DOHH2 (cell line): Measurements from ENCODE around the gene AK3.

Experiments used
- H3F3A ChIP-seq: fragments of 200-600 bp; sonication (generic), shearing (Covaris generic); 2 replicates; pipeline ENCODE4 v1.6.0; 2016; ENCODE audit warnings: antibody characterized with exemption, mild to moderate bottlenecking; ENCODE audit not compliant: control insufficient read depth, insufficient read depth
- H3K27ac ChIP-seq: fragments of 200-600 bp; sonication (generic); 2 replicates; pipeline ENCODE4 v1.5.1; 2014; ENCODE audit warnings: low read depth, mild to moderate bottlenecking, low read length, moderate library complexity
- H3K27me3 ChIP-seq: fragments of 200-600 bp; sonication (generic); 2 replicates; pipeline ENCODE4 v1.6.1; 2014; ENCODE audit warnings: mild to moderate bottlenecking, low read length, mixed read lengths; ENCODE audit not compliant: control insufficient read depth
- H3K36me3 ChIP-seq: fragments of 200-600 bp; sonication (generic); 2 replicates; pipeline ENCODE4 v1.6.1; 2014; ENCODE audit warnings: mild to moderate bottlenecking, low read length, moderate library complexity, mixed read lengths; ENCODE audit not compliant: control insufficient read depth
- H3K4me1 ChIP-seq: fragments of 200-600 bp; sonication (generic); 2 replicates; pipeline ENCODE4 v1.6.1; 2014; ENCODE audit warnings: mild to moderate bottlenecking, low read length, mixed read lengths; ENCODE audit not compliant: control insufficient read depth
- H3K4me2 ChIP-seq: fragments of 200-600 bp; sonication (generic); 2 replicates; pipeline ENCODE4 v1.6.0; 2014; ENCODE audit warnings: mild to moderate bottlenecking, low read length, moderate library complexity
- H3K4me3 ChIP-seq: fragments of 200-600 bp; sonication (generic); 2 replicates; pipeline ENCODE4 v1.5.1; 2014; ENCODE audit warnings: mild to moderate bottlenecking, low read length, mixed read lengths
- H3K79me2 ChIP-seq: fragments of 200-600 bp; sonication (generic); 2 replicates; pipeline ENCODE4 v1.6.1; 2014; ENCODE audit warnings: mild to moderate bottlenecking, low read length, mixed read lengths; ENCODE audit not compliant: control insufficient read depth
- H3K9me2 ChIP-seq: fragments of 200-600 bp; sonication (generic); replicated peaks from 2 replicates; pipeline ENCODE4 v1.6.1; 2014; ENCODE audit warnings: mild to moderate bottlenecking, low read length, mixed read lengths; ENCODE audit not compliant: control insufficient read depth
- H3K9me3 ChIP-seq: fragments of 200-600 bp; sonication (generic); 2 replicates; pipeline ENCODE4 v1.6.1; 2014; ENCODE audit warnings: antibody characterized with exemption, low read length, mixed read lengths; ENCODE audit not compliant: control insufficient read depth, insufficient read depth
- H4K20me1 ChIP-seq: fragments of 200-600 bp; sonication (generic); 2 replicates; pipeline ENCODE4 v1.6.0; 2014; ENCODE audit warnings: low read depth, mild to moderate bottlenecking, antibody characterized with exemption, low read length, moderate library complexity; ENCODE audit not compliant: control insufficient read depth, insufficient read depth
- EZH2phosphoT487 ChIP-seq: fragments of 200-600 bp; sonication (generic); IDR thresholded peaks from 2 replicates; pipeline ENCODE4 v1.6.1; 2017; ENCODE audit warnings: borderline replicate concordance, mild to moderate bottlenecking, antibody characterized with exemption, low read length, moderate library complexity, mixed read lengths
- TF ChIP-seq, protein P1 (sequence below): fragments of 200-600 bp; sonication (generic); IDR thresholded peaks from one replicate; pipeline ENCODE4 v1.5.1; 2014; ENCODE audit warnings: antibody characterized with exemption, mild to moderate bottlenecking, low read depth, low read length; ENCODE audit not compliant: poor library complexity, severe bottlenecking

AK3 gene

DNA sequence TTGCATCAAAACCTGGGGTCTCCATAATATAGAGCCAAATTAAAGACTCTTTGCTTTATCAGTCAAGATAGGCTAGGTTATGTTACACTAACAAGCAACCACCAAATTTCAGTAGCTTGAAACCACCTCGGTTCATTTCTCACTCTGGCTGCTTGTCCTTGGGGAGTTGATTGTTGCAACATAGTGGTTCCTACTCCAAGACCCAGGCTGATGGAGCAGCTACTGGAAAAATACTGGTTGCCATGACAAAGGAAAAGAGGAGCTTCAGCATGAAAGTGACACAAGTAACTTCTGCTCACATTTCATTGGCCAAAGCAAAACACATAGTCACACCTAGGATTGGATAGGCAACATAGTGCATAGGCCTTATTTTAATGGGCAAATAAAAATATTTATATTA lies 33.2 kb upstream of the AK3 start:
- H3K27me3 ChIP-seq, result no peaks in the 10 kb centered on the region
- H3K36me3 ChIP-seq, result no peaks in the 10 kb centered on the region
- no peaks in the 10 kb centered on the region for H3F3A ChIP-seq
- H3K27ac ChIP-seq, result no peak overlapping the region
- H3K4me3 ChIP-seq, result no peak overlapping the region
- H3K79me2 ChIP-seq, result no peaks in the 10 kb centered on the region
- no peak overlapping the region for H3K4me2 ChIP-seq
- H3K9me3 ChIP-seq, result no peaks in the 10 kb centered on the region
- no peaks in the 10 kb centered on the region for H3K9me2 ChIP-seq
- no peaks in the 10 kb centered on the region for H4K20me1 ChIP-seq
- TF ChIP-seq EZH2phosphoT487, result no peak
- TF ChIP-seq, protein P1, sequence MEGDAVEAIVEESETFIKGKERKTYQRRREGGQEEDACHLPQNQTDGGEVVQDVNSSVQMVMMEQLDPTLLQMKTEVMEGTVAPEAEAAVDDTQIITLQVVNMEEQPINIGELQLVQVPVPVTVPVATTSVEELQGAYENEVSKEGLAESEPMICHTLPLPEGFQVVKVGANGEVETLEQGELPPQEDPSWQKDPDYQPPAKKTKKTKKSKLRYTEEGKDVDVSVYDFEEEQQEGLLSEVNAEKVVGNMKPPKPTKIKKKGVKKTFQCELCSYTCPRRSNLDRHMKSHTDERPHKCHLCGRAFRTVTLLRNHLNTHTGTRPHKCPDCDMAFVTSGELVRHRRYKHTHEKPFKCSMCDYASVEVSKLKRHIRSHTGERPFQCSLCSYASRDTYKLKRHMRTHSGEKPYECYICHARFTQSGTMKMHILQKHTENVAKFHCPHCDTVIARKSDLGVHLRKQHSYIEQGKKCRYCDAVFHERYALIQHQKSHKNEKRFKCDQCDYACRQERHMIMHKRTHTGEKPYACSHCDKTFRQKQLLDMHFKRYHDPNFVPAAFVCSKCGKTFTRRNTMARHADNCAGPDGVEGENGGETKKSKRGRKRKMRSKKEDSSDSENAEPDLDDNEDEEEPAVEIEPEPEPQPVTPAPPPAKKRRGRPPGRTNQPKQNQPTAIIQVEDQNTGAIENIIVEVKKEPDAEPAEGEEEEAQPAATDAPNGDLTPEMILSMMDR, result no peak
- no peaks in the 10 kb centered on the region for H3K4me1 ChIP-seq

DNA sequence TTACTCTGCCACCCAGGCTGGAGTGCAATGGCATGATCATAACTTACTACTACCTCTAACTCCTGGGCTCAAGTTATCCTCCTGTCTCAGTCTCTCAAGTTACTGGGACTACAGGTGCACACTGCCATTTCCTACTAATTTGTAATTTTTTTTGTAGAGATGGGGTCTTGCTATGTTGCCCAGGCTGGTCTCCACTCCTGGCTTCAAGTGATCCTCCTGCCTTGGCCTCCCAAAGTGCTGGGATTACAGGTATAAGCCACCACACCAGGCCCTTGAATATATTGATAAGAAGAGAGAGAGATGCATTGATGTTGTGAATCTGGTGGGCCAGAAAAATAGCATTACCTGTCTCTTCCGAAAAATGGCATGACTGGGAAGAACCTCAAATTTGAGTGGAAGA lies 30.8 kb upstream of the AK3 start:
- H3K9me3 ChIP-seq, result no peaks in the 10 kb centered on the region
- no peaks in the 10 kb centered on the region for H4K20me1 ChIP-seq
- no peak for TF ChIP-seq EZH2phosphoT487
- TF ChIP-seq, protein P1, result no peak
- H3K79me2 ChIP-seq, result no peaks in the 10 kb centered on the region
- H3K4me1 ChIP-seq, result no peaks in the 10 kb centered on the region
- H3K4me2 ChIP-seq, result no peak overlapping the region
- no peak overlapping the region for H3K4me3 ChIP-seq
- no peaks in the 10 kb centered on the region for H3K9me2 ChIP-seq
- H3K27ac ChIP-seq, result no peak overlapping the region
- H3K27me3 ChIP-seq, result no peaks in the 10 kb centered on the region
- no peaks in the 10 kb centered on the region for H3F3A ChIP-seq
- no peaks in the 10 kb centered on the region for H3K36me3 ChIP-seq

DNA sequence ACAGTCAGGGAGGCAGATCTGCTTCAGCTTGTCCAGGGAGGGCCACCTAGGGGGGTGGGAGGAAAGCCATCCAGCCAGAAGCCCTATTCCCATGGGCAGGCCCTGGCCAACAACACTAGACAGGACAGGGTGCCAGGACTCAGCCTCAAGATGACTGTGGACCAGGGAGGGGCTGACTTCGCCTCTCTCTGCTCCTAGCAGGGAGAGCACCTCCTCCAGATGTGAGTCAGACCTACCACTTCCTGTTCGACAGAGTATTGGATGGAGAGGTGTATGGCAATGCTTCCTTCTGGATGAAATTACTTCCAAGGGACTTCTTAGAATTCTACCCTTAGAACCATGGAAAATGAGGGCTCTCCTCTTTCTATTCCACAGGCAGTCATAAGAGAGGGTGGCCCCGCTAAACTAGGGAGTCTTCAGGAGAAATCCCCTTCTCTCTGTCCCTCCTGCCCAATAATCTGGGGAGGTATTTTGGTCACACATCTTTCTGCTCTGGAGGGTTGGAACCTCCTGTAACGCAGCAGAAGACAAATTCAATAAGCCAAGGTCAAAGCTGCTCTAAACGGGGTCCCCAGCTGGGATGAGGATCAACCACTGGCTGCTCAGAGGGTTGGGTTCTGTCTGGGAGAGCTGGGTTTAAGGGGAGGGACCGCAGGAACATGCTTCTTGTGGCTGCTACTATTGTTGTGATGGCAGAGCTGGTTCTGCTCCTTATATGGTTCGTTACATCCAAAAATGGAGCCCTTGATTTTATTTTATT lies 28.5 kb upstream of the AK3 start:
- H4K20me1 ChIP-seq, result no peaks in the 10 kb centered on the region
- no peaks in the 10 kb centered on the region for H3K36me3 ChIP-seq
- no peaks in the 10 kb centered on the region for H3K9me3 ChIP-seq
- H3K79me2 ChIP-seq, result no peaks in the 10 kb centered on the region
- no peaks in the 10 kb centered on the region for H3F3A ChIP-seq
- H3K4me2 ChIP-seq, result no peak overlapping the region
- H3K4me1 ChIP-seq, result no peaks in the 10 kb centered on the region
- no peaks in the 10 kb centered on the region for H3K27me3 ChIP-seq
- no peak for TF ChIP-seq EZH2phosphoT487
- TF ChIP-seq, protein P1, result no peak
- no peak overlapping the region for H3K27ac ChIP-seq
- no peak overlapping the region for H3K4me3 ChIP-seq
- H3K9me2 ChIP-seq, result no peaks in the 10 kb centered on the region

DNA sequence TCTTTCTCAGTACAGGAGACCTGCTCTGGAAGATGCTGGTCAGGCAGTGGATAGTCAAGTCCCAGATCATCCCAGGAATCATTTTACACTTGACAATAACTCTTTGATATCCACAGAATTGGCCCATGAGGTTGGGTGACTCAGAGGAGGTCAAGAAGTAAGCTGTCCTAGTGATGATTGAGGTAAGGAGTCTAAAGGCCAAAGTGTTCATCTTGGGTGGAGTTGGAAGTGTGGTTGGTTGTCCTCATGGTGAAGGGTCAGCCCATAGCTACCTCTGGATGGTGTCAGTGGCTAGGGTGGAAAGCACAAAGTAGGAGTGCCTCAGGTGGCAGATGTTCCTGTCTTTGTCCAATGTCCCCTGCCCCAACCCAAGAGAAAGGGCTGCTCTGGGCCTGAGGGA lies 27.7 kb upstream of the AK3 start:
- Histone ChIP-seq H4K20me1 (no peaks in the 10 kb centered on the region), H3K9me2 (no peaks in the 10 kb centered on the region), H3F3A (no peaks in the 10 kb centered on the region), H3K4me2 (no peak overlapping the region), H3K79me2 (no peaks in the 10 kb centered on the region), H3K27me3 (no peaks in the 10 kb centered on the region), H3K4me3 (no peak overlapping the region), H3K36me3 (no peaks in the 10 kb centered on the region), H3K9me3 (no peaks in the 10 kb centered on the region), H3K4me1 (no peaks in the 10 kb centered on the region), H3K27ac (no peak overlapping the region)
- no peak for TF ChIP-seq EZH2phosphoT487
- TF ChIP-seq, protein P1, result no peak
